Right lobe of liver (tissue), 6 donors: ENCODE data around the gene SFXN3. TPM values are rescaled to one million over a fixed set of nuclear protein-coding genes. Genes with fewer than 3 reads are reported as not detected.

Experiments
- ATAC-seq, 4 donors: fragments of 200-7000 bp; cut with Tn5 transposase; one replicate each; pipeline ENCODE4 v1.9.1; 2020; ENCODE audit warnings: mild to moderate bottlenecking in 4 of 4, moderate library complexity in 4 of 4
- DNase-seq, 3 donors: peaks; one replicate each; pipeline ENCODE4 v3.0.0-alpha.2; 2020
- H3K27ac ChIP-seq, 3 donors: fragments of 200-600 bp; one replicate each; pipeline ENCODE4 v1.8.0; 2022
- H3K27me3 ChIP-seq, 2 donors: fragments of 200-600 bp; one replicate each; pipeline ENCODE4 v1.8.0; 2022
- H3K36me3 ChIP-seq, 4 donors: fragments of 200-600 bp; sonication (generic) in 1 of 4; one replicate each; pipeline versions ENCODE4 v1.5.1 to v1.8.0; 2017 to 2022; ENCODE audit warnings: control low read depth in 1 of 4
- H3K4me1 ChIP-seq, 4 donors: fragments of 200-600 bp; sonication (generic) in 1 of 4; one replicate each; pipeline versions ENCODE4 v1.5.1 to v1.8.0; 2017 to 2022; ENCODE audit warnings: control low read depth in 1 of 4
- H3K4me3 ChIP-seq, 3 donors: fragments of 200-600 bp; one replicate each; pipeline ENCODE4 v1.8.0; 2022
- H3K9me3 ChIP-seq, 4 donors: fragments of 200-600 bp; sonication (generic) in 1 of 4; one replicate each; pipeline versions ENCODE4 v1.5.1 to v1.8.0; 2017 to 2022; ENCODE audit warnings: control low read depth in 1 of 4
- POLR2A ChIP-seq: fragments of 450-650 bp; IDR thresholded peaks from one replicate; pipeline ENCODE4 v1.6.1; 2017; ENCODE audit warnings: antibody characterized with exemption, mild to moderate bottlenecking
- WGBS: methylation state at CpG from one replicate; pipeline ENCODE4 v1.1.6; 2018; ENCODE audit warnings: low coverage, low lambda C conversion rate; ENCODE audit not compliant: insufficient coverage; ENCODE audit errors: missing lambda C conversion rate; 5-methylcytosine and 5-hydroxymethylcytosine counted together
- intact Hi-C, 2 donors: fragments of 100-400 bp; cut with DNase I; formaldehyde crosslinking; loops; one replicate each; pipeline versions ENCODE4 v1.11.2 to v1.14.1; 2022
- total RNA-seq, 6 experiments: library from RNA; depleted of rRNA in 2 of 6; stranded (reverse); fragments of >200 nt in 2 of 6; fragmentation: NEBNext Ultra II Directional in 3 of 6; extraction: Animal tissue kit (Norgen Biotek cat#: 25700) in 3 of 6; gene quantifications; one replicate each; pipeline versions ENCODE4 v1.1.0 to v1.2.4, GENCODE V29; 2016 to 2023
- TF ChIP-seq, protein P1 (sequence below), 4 donors: fragments of 200-600 bp in 3 of 4; fragments of 450-650 bp in 1 of 4; IDR thresholded peaks; one replicate each; pipeline versions ENCODE4 v1.5.1 to v1.8.0; 2016 to 2022; ENCODE audit warnings: antibody characterized with exemption in 4 of 4, mild to moderate bottlenecking in 2 of 4
- donor health status: DM: no; HTN: yes; CAD: no.
- donor health status: DM: no; HTN: no; CAD: no.
- donor health status: DM: no; HTN: no; CAD: no.
- donor health status: DM: no; HTN: yes; CAD: no.
- donor health status: DM: no; HTN: yes; CAD: no.

The SFXN3 gene
- total RNA-seq, 6 experiments from 2014 or later, result 4.0 to 17.0 (median 7.6) TPM

- no peaks in the 10 kb centered on the region for H3K36me3 ChIP-seq
- TF ChIP-seq, protein P1, sequence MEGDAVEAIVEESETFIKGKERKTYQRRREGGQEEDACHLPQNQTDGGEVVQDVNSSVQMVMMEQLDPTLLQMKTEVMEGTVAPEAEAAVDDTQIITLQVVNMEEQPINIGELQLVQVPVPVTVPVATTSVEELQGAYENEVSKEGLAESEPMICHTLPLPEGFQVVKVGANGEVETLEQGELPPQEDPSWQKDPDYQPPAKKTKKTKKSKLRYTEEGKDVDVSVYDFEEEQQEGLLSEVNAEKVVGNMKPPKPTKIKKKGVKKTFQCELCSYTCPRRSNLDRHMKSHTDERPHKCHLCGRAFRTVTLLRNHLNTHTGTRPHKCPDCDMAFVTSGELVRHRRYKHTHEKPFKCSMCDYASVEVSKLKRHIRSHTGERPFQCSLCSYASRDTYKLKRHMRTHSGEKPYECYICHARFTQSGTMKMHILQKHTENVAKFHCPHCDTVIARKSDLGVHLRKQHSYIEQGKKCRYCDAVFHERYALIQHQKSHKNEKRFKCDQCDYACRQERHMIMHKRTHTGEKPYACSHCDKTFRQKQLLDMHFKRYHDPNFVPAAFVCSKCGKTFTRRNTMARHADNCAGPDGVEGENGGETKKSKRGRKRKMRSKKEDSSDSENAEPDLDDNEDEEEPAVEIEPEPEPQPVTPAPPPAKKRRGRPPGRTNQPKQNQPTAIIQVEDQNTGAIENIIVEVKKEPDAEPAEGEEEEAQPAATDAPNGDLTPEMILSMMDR (IDR thresholded peaks at IDR 0.05), result no peak
- TF ChIP-seq POLR2A, result no peak
- H3K27ac ChIP-seq, result no peak overlapping the region
- no peaks in the 10 kb centered on the region for H3K9me3 ChIP-seq
- intact Hi-C loops, result no loop called here
- WGBS, result 75% methylated on average over 1 of the region's 1 CpG
- peaks cover 0 to 7% of the 10 kb centered on the region in 2 donors for H3K27me3 ChIP-seq
- peaks cover 0 to 5% (median 0%) of the 10 kb centered on the region in 4 donors for H3K4me1 ChIP-seq
- DNase-seq, result no peak
- no peak for ATAC-seq
- no peak overlapping the region for H3K4me3 ChIP-seq
Observed at GRCh38 chr10:101054351-101054750, 23.3 kb downstream of the SFXN3 start.

DNA sequence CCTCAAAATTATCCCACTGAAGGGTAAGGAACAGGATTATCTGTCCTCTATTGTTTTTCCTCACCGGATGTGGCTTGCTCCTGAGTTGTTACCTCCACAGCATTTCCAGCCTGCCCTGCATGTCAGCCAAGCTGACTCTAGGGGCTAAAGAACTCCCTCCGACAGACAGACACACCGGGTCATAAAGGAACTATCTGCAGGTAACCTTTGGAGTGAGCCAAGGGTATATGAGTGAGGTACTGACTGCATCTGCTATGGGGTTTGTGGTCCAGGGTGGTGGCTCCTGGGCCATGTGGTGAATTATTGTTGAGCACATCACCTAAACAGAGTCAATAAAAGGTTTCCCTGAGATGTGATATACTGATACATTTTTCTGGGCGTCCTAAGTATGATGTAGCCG is 23.8 kb downstream of the SFXN3 start:
- intact Hi-C loops, result no loop called here
- no peaks in the 10 kb centered on the region for H3K9me3 ChIP-seq
- H3K36me3 ChIP-seq, result no peaks in the 10 kb centered on the region
- TF ChIP-seq, protein P1 (IDR thresholded peaks at IDR 0.05), result no peak
- no peak for TF ChIP-seq POLR2A
- no peak overlapping the region for H3K4me3 ChIP-seq
- no peak for ATAC-seq
- no peak for DNase-seq
- H3K27ac ChIP-seq, result no peak overlapping the region
- peaks cover 0 to 3% of the 10 kb centered on the region in 2 donors for H3K27me3 ChIP-seq
- peaks cover 0 to 6% (median 0%) of the 10 kb centered on the region in 4 donors for H3K4me1 ChIP-seq
- WGBS, result 85% methylated on average over 5 of the region's 5 CpGs

DNA sequence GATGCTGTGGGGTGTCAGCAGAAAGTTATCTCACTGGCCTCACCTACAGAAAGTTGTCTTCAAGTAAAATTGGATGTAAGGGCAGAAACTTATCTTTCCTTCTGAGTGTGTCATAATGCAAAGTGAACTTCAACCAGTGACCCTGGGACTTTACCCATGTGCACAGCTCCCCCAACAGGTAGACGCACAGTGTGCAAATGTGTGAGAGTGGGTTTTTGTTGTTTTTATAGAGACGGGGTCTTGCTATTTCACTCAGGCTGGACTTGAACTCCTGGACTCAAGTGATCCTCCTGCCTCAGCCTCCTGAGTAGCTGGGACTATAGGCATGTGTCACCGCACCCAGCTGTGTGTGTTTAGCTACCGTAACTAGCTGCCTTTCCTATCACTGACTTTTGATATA is 24.4 kb downstream of the SFXN3 start:
- Histone ChIP-seq H3K36me3 (no peaks in the 10 kb centered on the region), H3K9me3 (no peaks in the 10 kb centered on the region), H3K4me1 (peaks cover 0 to 6% (median 1%) of the 10 kb centered on the region in 4 donors), H3K27ac (no peak overlapping the region), H3K27me3 (no peaks in the 10 kb centered on the region), H3K4me3 (no peak overlapping the region)
- TF ChIP-seq, protein P1 (IDR thresholded peaks at IDR 0.05), result no peak
- no peak for TF ChIP-seq POLR2A
- ATAC-seq, result no peak
- no peak for DNase-seq
- intact Hi-C loops, result no loop called here
- WGBS, result 88% methylated on average over 3 of the region's 4 CpGs

DNA sequence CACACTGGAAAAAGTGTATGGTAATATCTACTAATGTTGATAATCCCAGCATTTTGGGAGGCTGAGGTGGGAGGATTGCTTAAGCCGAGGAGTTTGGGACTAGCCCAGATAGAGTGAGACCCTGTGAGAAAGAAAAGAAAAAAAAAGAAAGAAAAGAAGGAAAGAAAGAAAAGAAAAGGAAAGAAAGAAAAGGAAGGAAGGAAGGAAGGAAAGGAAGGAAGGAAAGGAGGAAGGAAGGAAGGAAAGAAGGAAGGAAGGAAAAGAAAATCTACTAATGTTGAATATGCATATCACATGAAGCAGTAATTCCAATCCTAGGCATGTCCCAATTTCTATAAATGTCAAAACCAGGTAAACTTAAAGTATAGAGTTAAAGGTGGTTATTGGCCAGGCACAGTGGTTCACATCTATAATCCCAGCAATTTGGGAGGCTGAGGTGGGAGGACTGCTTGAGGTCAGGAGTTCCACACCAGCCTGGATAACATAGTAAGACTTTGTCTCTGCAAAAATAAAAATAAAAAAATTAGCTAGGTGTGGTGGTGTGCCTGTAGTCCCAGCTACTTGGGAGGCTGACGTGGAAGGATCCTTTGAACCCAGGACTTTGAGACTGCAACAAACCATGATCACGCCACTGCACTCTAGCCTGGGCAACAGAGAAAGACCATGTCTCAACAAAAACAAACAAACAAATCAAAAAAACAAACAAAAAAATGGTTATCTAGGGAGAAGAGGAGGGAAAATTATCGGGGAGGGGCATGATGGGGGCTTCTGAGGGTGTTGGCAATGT is 25.5 kb downstream of the SFXN3 start:
- H3K36me3 ChIP-seq, result no peaks in the 10 kb centered on the region
- intact Hi-C loops, result no loop called here
- TF ChIP-seq, protein P1 (IDR thresholded peaks at IDR 0.05), result no peak
- TF ChIP-seq POLR2A, result no peak
- ATAC-seq (no peak), DNase-seq (no peak)
- WGBS, result 83% methylated on average over 4 of the region's 4 CpGs
- no peak overlapping the region for H3K27ac ChIP-seq
- H3K4me3 ChIP-seq, result no peak overlapping the region
- H3K4me1 ChIP-seq, result peaks cover 0 to 7% (median 3%) of the 10 kb centered on the region in 4 donors
- H3K27me3 ChIP-seq, result no peaks in the 10 kb centered on the region
- no peaks in the 10 kb centered on the region for H3K9me3 ChIP-seq
